Measurements from ENCODE around the gene CCT7. TPM values are rescaled to one million over a fixed set of nuclear protein-coding genes. Genes with fewer than 3 reads are reported as not detected.

Gene CCT7
- total and polyA plus RNA-seq, 2 donors (not counting 1 experiment from before 2014, with no cell fraction given) = 94.4 to 160 TPM

- Histone ChIP-seq H3K4me1 (ENCODE audit: control insufficient read depth in 2 of 2, insufficient read depth in 2 of 2, low read length in 2 of 2) (peaks cover 12 to 13% of the 10 kb centered on the region in 2 donors), H3K27me3 (replicated peaks in 1 of 4; ENCODE audit: control extremely low read depth in 1 of 4, control insufficient read depth in 3 of 4, insufficient read depth in 4 of 4, low read length in 3 of 4) (no peaks in the 10 kb centered on the region), H3K36me3 (replicated peaks in 1 of 2; ENCODE audit: control extremely low read depth in 1 of 2, control insufficient read depth in 1 of 2, extremely low read depth in 1 of 2, insufficient read depth in 2 of 2, low read length in 1 of 2) (peaks cover 23 to 49% of the 10 kb centered on the region in 2 experiments), H3K4me2 (replicated peaks; ENCODE audit: low read depth, low read length, poor library complexity, severe bottlenecking) (no peak overlapping the region), H2AFZ (ENCODE audit: insufficient read depth, low read depth, low read length, poor library complexity, severe bottlenecking) (no peak overlapping the region), H3K79me2 (ENCODE audit: control insufficient read depth, insufficient read depth, low read length) (peaks cover 38% of the 10 kb centered on the region), H3K9ac (ENCODE audit: low read length) (no peak overlapping the region), H3K27ac (ENCODE audit: low read length in 2 of 2) (no peak overlapping the region), H3K4me3 (ENCODE audit: control extremely low read depth in 1 of 5, extremely low read depth in 1 of 5, insufficient read depth in 1 of 5, low read depth in 2 of 5, low read length in 4 of 5) (no peak overlapping the region), H4K20me1 (ENCODE audit: control insufficient read depth, insufficient read depth, low read length, poor library complexity, severe bottlenecking) (peaks cover 79% of the 10 kb centered on the region), H3K9me3 (ENCODE audit: control extremely low read depth in 1 of 3, control insufficient read depth in 2 of 3, insufficient read depth in 1 of 3, low read length in 2 of 3) (no peaks in the 10 kb centered on the region)
- H3K4me1 Mint-ChIP-seq = peaks cover 31% of the 10 kb centered on the region
- 86% methylated on average over 2 of the region's 3 CpGs for WGBS (ENCODE audit: insufficient coverage)
- no peak overlapping the region for H3K4me3 Mint-ChIP-seq
- ChIA-PET POLR2A (no interaction called here), CTCF (interaction anchor here (0.9 to 1.5 kb wide), 3 partner anchors 11 to 50 kb away, joined by 3 to 5 read pairs (median 3); no protein-coding TSS in a partner anchor)
- ATAC-seq (ENCODE audit: low read depth) (no peak), DNase-seq (no peak)
- H3K9me3 Mint-ChIP-seq (ENCODE audit: insufficient read depth) = no peaks in the 10 kb centered on the region
- H3K27ac Mint-ChIP-seq = no peak overlapping the region
- no peaks in the 10 kb centered on the region for H3K27me3 Mint-ChIP-seq
- intact Hi-C loops (cut with micrococcal nuclease) = no loop called here
- TF ChIP-seq CTCF (IDR thresholded peaks at IDR 0.05) (no peak), EZH2 (IDR thresholded peaks at IDR 0.05; ENCODE audit: borderline replicate concordance, insufficient read depth, low read depth, low read length, poor library complexity, severe bottlenecking) (no peak)
These were observed 5.7 kb downstream of the CCT7 start for GRCh38 chr2:73239776-73240175.

- H3K4me1 ChIP-seq (ENCODE audit: control insufficient read depth in 2 of 2, insufficient read depth in 2 of 2, low read length in 2 of 2) = no peaks in the 10 kb centered on the region
- CTCF ChIA-PET = no interaction called here
- Mint-ChIP-seq H3K27ac (no peak overlapping the region), H3K4me3 (no peak overlapping the region), H3K27me3 (no peaks in the 10 kb centered on the region), H3K9me3 (ENCODE audit: insufficient read depth) (no peaks in the 10 kb centered on the region), H3K4me1 (peaks cover 2% of the 10 kb centered on the region)
- H3K27me3 ChIP-seq (replicated peaks in 1 of 4; ENCODE audit: control extremely low read depth in 1 of 4, control insufficient read depth in 3 of 4, insufficient read depth in 4 of 4, low read length in 3 of 4) = no peaks in the 10 kb centered on the region
- TF ChIP-seq EZH2 (IDR thresholded peaks at IDR 0.05; ENCODE audit: borderline replicate concordance, insufficient read depth, low read depth, low read length, poor library complexity, severe bottlenecking) = no peak
- TF ChIP-seq CTCF (IDR thresholded peaks at IDR 0.05) = no peak
- no peak overlapping the region for H3K9ac ChIP-seq (ENCODE audit: low read length)
- intact Hi-C loops (cut with micrococcal nuclease) = no loop called here
- H2AFZ ChIP-seq (ENCODE audit: insufficient read depth, low read depth, low read length, poor library complexity, severe bottlenecking) = no peak overlapping the region
- no peak overlapping the region for H3K4me2 ChIP-seq (replicated peaks; ENCODE audit: low read depth, low read length, poor library complexity, severe bottlenecking)
- no peak overlapping the region for H3K4me3 ChIP-seq (ENCODE audit: control extremely low read depth in 1 of 5, extremely low read depth in 1 of 5, insufficient read depth in 1 of 5, low read depth in 2 of 5, low read length in 4 of 5)
- no peak for DNase-seq
- peaks cover 3% of the 10 kb centered on the region for H3K79me2 ChIP-seq (ENCODE audit: control insufficient read depth, insufficient read depth, low read length)
- peaks cover 25 to 81% of the 10 kb centered on the region in 2 experiments for H3K36me3 ChIP-seq (replicated peaks in 1 of 2; ENCODE audit: control extremely low read depth in 1 of 2, control insufficient read depth in 1 of 2, extremely low read depth in 1 of 2, insufficient read depth in 2 of 2, low read length in 1 of 2)
- ATAC-seq (ENCODE audit: low read depth) = no peak
- no peak overlapping the region for H3K27ac ChIP-seq (ENCODE audit: low read length in 2 of 2)
- 92% methylated on average over 4 of the region's 5 CpGs for WGBS (ENCODE audit: insufficient coverage)
- no peaks in the 10 kb centered on the region for H3K9me3 ChIP-seq (ENCODE audit: control extremely low read depth in 1 of 3, control insufficient read depth in 2 of 3, insufficient read depth in 1 of 3, low read length in 2 of 3)
- H4K20me1 ChIP-seq (ENCODE audit: control insufficient read depth, insufficient read depth, low read length, poor library complexity, severe bottlenecking) = peaks cover 67% of the 10 kb centered on the region
- POLR2A ChIA-PET = no interaction called here
These were observed 9.9 kb downstream of the CCT7 start for GRCh38 chr2:73243884-73244570.
